Skeletal muscle tissue (tissue), 4 donors: ENCODE data around the gene SORBS1. TPM values are rescaled to one million over a fixed set of nuclear protein-coding genes. Genes with fewer than 3 reads are reported as not detected.

Experiments used
- H3K27ac ChIP-seq: one replicate; pipeline ENCODE4 v1.7.0; 2013; ENCODE audit warnings: mild to moderate bottlenecking, low read depth, low read length, inconsistent platforms
- H3K27me3 ChIP-seq, 3 donors: one replicate each; pipeline ENCODE4 v1.7.0; 2013; ENCODE audit warnings: low read length in 3 of 3; ENCODE audit not compliant: control insufficient read depth in 3 of 3, insufficient read depth in 3 of 3
- H3K36me3 ChIP-seq, 3 donors: one replicate each; pipeline ENCODE4 v1.7.0; 2013; ENCODE audit warnings: low read length in 3 of 3; ENCODE audit not compliant: control insufficient read depth in 3 of 3, insufficient read depth in 3 of 3
- H3K4me1 ChIP-seq, 3 donors: one replicate each; pipeline ENCODE4 v1.7.0; 2013; ENCODE audit warnings: low read length in 3 of 3, mild to moderate bottlenecking in 3 of 3; ENCODE audit not compliant: control insufficient read depth in 3 of 3, insufficient read depth in 3 of 3
- H3K4me3 ChIP-seq, 3 donors: one replicate each; pipeline ENCODE4 v1.7.0; 2013; ENCODE audit warnings: low read length in 3 of 3
- H3K9ac ChIP-seq, 3 donors: one replicate each; pipeline ENCODE4 v1.7.0; 2013; ENCODE audit warnings: low read length in 3 of 3, mild to moderate bottlenecking in 3 of 3, moderate library complexity in 2 of 3, low read depth in 1 of 3
- H3K9me3 ChIP-seq, 3 donors: one replicate each; pipeline ENCODE4 v1.7.0; 2013; ENCODE audit warnings: low read length in 3 of 3; ENCODE audit not compliant: control insufficient read depth in 3 of 3
- total RNA-seq: library from RNA; depleted of rRNA; stranded (reverse); fragments of >200 nt; gene quantifications from one replicate; pipeline ENCODE4 v1.2.3, GENCODE V29; 2014
- donor health status: Osteomylitis.

The SORBS1 gene
- total RNA-seq, 1 donor from 2014 or later: 66.8 TPM

- Histone ChIP-seq H3K9me3 (no peaks in the 10 kb centered on the region), H3K27ac (no peak overlapping the region), H3K4me3 (no peak overlapping the region), H3K27me3 (no peaks in the 10 kb centered on the region), H3K9ac (no peak overlapping the region), H3K4me1 (peaks cover 15 to 41% (median 39%) of the 10 kb centered on the region in 3 donors), H3K36me3 (peaks cover 52 to 75% (median 71%) of the 10 kb centered on the region in 3 donors)
These were observed 159.3 kb downstream of the SORBS1 start for GRCh38 chr10:95401704-95402469.

- no peak overlapping the region for H3K27ac ChIP-seq
These were observed 160.4 kb downstream of the SORBS1 start for GRCh38 chr10:95400787-95401186.

DNA sequence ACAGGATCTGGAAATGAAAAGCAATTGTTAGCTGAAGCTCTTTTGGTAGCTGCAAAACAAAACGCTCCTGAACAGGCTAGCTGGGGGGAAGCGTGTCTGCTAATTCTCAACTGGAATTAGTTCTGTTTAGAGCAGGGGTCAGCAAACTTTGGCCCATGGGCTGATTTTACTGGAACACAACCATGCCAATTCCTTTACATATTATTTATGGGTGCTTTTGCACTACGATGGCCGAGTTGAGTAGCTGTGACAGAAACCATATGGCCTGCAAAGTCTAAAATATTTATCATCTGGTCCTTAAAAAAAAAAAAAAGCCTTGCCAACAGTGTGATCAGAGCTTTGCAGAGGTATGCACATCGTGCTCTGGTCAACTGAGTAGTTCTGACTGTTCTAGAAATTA, 162.0 kb downstream of the SORBS1 start:
- H3K9me3 ChIP-seq: no peaks in the 10 kb centered on the region
- no peak overlapping the region for H3K27ac ChIP-seq
- H3K4me3 ChIP-seq: no peak overlapping the region
- no peak overlapping the region for H3K9ac ChIP-seq
- H3K4me1 ChIP-seq: peaks cover 3 to 32% (median 31%) of the 10 kb centered on the region in 3 donors
- H3K27me3 ChIP-seq: no peaks in the 10 kb centered on the region
- H3K36me3 ChIP-seq: peaks cover 66 to 75% (median 74%) of the 10 kb centered on the region in 3 donors

More at GRCh38 chr10:95400787-95401186, 160.4 kb downstream of the SORBS1 start:
- H3K4me1 ChIP-seq: peaks cover 6 to 38% (median 37%) of the 10 kb centered on the region in 3 donors
- H3K36me3 ChIP-seq: peaks cover 59 to 78% (median 75%) of the 10 kb centered on the region in 3 donors
- no peaks in the 10 kb centered on the region for H3K9me3 ChIP-seq
- H3K9ac ChIP-seq: no peak overlapping the region
- no peaks in the 10 kb centered on the region for H3K27me3 ChIP-seq
- no peak overlapping the region for H3K4me3 ChIP-seq

GRCh38 chr10:95397747-95398146, 163.4 kb downstream of the SORBS1 start:
- no peak overlapping the region for H3K27ac ChIP-seq
- peaks cover 3 to 32% (median 31%) of the 10 kb centered on the region in 3 donors for H3K4me1 ChIP-seq
- peaks cover 68 to 76% (median 72%) of the 10 kb centered on the region in 3 donors for H3K36me3 ChIP-seq
- H3K27me3 ChIP-seq: no peaks in the 10 kb centered on the region
- no peaks in the 10 kb centered on the region for H3K9me3 ChIP-seq
- H3K4me3 ChIP-seq: no peak overlapping the region
- H3K9ac ChIP-seq: no peak overlapping the region

DNA sequence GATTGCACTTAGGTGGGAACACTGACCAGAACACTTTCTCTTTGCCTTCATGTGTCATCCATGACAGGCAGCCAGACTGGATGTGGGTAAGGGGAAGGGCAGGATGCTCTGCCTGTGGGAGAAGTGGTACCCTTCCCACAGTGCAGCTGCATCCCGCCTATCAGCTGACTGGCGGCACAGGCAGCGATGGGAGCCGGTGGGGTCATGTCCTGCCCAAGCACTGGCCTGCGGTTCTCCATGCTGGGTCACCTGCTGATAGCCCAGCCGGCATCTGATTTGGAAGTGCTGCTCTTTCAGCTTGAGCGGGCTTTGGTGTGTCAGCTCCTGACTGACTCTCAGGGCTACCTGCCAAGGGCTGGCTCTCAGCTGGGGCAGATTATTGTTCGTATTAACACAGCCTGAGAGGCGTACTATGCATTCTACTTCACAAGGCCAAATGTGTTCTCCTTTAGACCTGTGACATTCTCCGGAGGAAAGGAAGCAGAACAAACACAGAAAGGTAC, 165.2 kb downstream of the SORBS1 start:
- Histone ChIP-seq H3K4me3 (no peak overlapping the region), H3K9ac (no peak overlapping the region), H3K27me3 (no peaks in the 10 kb centered on the region), H3K36me3 (peaks cover 63 to 82% (median 66%) of the 10 kb centered on the region in 3 donors), H3K9me3 (no peaks in the 10 kb centered on the region), H3K27ac (no peak overlapping the region), H3K4me1 (peaks cover 4 to 35% (median 34%) of the 10 kb centered on the region in 3 donors)

DNA sequence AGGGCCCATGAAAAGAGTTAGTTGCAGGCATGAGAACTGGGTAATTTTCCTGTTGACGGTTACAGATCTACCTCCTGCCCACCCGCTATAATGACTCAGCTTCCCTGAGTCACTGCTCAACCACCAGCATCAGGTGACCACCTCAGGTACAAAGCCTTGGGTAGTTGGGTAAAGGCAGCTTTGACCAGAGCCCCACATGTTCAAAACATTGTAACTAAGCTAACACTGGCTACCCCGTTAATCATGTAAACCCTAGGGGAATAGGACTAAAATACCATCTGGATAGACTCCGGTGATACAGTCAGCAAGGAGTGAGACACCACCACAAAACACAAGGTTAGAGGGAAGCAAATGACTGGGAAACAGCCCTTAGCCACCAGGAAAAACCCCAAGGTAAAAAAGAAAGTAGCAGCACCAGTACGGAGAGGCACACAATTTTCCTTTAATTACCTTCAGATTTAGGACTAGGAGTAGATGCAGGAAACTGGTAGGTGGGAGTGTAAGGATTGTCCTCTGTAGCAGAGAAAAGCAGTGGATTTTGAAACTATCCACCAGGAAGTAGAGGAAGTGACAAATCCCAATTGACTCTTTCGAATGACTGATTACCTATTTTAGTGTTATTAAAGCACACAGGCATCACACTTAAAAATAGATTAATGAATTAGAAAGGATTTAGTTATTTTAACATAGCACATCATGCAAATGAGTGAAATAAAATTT, 166.8 kb downstream of the SORBS1 start:
- Histone ChIP-seq H3K27me3 (no peaks in the 10 kb centered on the region), H3K36me3 (peaks cover 57 to 78% (median 61%) of the 10 kb centered on the region in 3 donors), H3K27ac (peak overlapping the region; percentile 25), H3K4me1 (peaks cover 6 to 44% (median 40%) of the 10 kb centered on the region in 3 donors), H3K4me3 (no peak overlapping the region), H3K9me3 (no peaks in the 10 kb centered on the region), H3K9ac (no peak overlapping the region)

DNA sequence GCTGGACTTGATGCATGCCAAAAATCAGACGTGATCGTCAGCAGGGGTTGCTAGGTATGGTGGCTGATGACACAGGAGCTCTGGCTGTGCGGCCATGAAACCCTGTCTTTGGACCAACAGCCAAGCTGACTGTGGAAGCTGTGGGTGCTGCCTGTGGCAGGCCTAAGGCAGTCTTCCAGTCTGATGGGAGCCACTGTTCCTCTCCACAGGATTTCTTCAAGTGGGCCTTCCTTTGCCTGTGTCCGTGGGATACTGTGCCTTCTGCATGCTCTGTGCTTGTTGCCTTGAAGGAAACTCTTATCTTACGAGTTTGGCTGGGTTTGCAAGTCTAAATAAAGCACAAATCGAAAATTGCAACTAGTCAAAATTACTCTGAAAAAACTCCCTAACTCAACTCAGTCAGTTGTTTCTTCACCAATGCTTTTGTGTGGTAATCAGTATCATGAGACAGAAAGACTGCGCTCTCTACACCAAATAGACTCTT, 168.4 kb downstream of the SORBS1 start:
- Histone ChIP-seq H3K9me3 (no peaks in the 10 kb centered on the region), H3K27ac (peak overlapping the region; percentile 41), H3K4me1 (peaks cover 9 to 40% (median 38%) of the 10 kb centered on the region in 3 donors), H3K9ac (no peak overlapping the region), H3K36me3 (peaks cover 45 to 67% (median 46%) of the 10 kb centered on the region in 3 donors), H3K4me3 (no peak overlapping the region), H3K27me3 (no peaks in the 10 kb centered on the region)

DNA sequence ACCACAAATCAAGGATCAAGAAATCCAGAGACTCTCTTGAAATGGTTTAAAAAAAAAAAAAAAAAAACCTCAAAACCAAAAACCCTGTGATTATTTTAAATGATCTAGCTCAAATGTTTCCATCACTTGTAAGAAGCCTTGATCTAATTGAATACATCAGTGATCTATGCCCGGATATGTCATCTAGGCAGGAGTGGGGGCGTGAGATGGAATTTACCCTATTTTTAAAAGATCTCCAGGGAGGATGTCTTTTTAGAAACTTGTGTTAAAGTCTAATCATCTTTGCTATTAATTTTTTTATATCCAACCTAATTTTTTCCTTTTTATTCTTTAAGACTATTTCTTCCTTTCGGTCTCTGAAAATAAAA, 169.0 kb downstream of the SORBS1 start:
- H3K9me3 ChIP-seq: no peaks in the 10 kb centered on the region
- no peak overlapping the region for H3K4me3 ChIP-seq
- H3K9ac ChIP-seq: no peak overlapping the region
- no peaks in the 10 kb centered on the region for H3K27me3 ChIP-seq
- H3K4me1 ChIP-seq: peaks cover 9 to 40% (median 36%) of the 10 kb centered on the region in 3 donors
- H3K27ac ChIP-seq: no peak overlapping the region
- H3K36me3 ChIP-seq: peaks cover 41 to 63% (median 46%) of the 10 kb centered on the region in 3 donors

DNA sequence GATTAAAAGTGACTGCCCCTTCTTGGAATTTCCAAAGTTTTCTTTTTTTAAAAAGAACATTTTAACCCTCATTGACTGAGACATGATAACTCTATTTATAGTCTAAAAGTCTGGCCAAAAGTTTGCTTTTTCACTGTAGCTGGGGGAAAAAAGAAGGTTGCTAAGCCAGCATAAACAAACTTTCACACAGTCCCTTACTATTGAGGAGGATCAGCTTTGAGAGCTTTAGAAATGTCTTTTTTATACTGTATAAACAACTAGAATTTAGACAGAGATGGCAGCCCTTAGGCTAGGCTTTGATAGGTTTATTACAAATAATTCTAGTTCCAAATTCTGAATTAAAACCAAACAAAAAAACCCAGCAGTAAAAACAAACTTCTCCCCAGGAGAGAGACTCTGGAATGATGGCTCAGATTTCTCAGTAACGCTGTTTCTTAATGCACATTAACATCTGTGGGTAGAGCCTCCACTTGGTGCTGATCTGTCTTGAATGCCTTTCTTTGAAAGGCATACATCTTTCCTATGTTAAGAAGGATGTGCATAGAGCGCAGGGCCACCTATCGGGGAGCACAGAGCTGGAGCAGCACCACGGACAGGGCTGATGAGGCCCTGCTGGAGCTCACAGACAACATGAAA, 169.5 kb downstream of the SORBS1 start:
- Histone ChIP-seq H3K27me3 (no peaks in the 10 kb centered on the region), H3K4me3 (no peak overlapping the region), H3K36me3 (peaks cover 38 to 59% (median 41%) of the 10 kb centered on the region in 3 donors), H3K9ac (no peak overlapping the region), H3K9me3 (no peaks in the 10 kb centered on the region), H3K4me1 (peaks cover 9 to 37% (median 32%) of the 10 kb centered on the region in 3 donors), H3K27ac (peak overlapping the region; percentile 36)
